Liver (tissue), 3 donors: ENCODE measurements around the gene PHF10.

Experiments used
- CTCF ChIP-seq: fragments of 150-350 bp; IDR thresholded peaks from 2 replicates; pipeline ENCODE4 v1.5.1; 2017; ENCODE audit warnings: improper control_type of control experiment, low read depth, low read length; ENCODE audit not compliant: missing input control
- EGR1 ChIP-seq, 2 donors: IDR thresholded peaks; 2 replicates each; pipeline ENCODE4 v1.6.1; 2016 to 2018; ENCODE audit warnings: antibody characterized with exemption in 2 of 2, low read depth in 2 of 2
- JUND ChIP-seq, 2 donors: IDR thresholded peaks; 2 replicates each; pipeline ENCODE4 v1.6.1; 2016; ENCODE audit warnings: antibody characterized with exemption in 2 of 2
- donor health status: healthy.
- donor health status: healthy.

GRCh38 chr6:169724494-169725124 lies at the start of gene PHF10:
- no peak for TF ChIP-seq CTCF
- TF ChIP-seq JUND (IDR thresholded peaks at IDR 0.05) = no peak
- no peak for TF ChIP-seq EGR1 (IDR thresholded peaks at IDR 0.05; ENCODE audit: low read depth in 2 of 2)
